HEK293 (cell line): ENCODE data around the gene SEM1.
A peak's percentile ranks its signal among the peaks of the same experiment; 100 is the strongest.
"Not testable (repeated sequence)": the region's sequence is repeated elsewhere in the genome, so short reads cannot be mapped to it uniquely, and the experiment has no call there.

Experiments used
- CTCF ChIA-PET: fragments of 350-600 bp; formaldehyde crosslinking; extraction: SDS; loops from one replicate; lab custom pipeline; 2021; ENCODE audit warnings: antibody characterized with exemption; lab: Yijun Ruan, JAX
- POLR2A ChIA-PET: fragments of 300-600 bp; formaldehyde crosslinking; extraction: SDS; loops from one replicate; lab custom pipeline; 2020; ENCODE audit warnings: antibody characterized with exemption, inconsistent platforms; lab: Yijun Ruan, JAX
- H3K27ac ChIP-seq: fragments of 200-500 bp; sonication (Bioruptor generic); 2 replicates; pipeline ENCODE4 v1.5.1; 2014; ENCODE audit warnings: low read depth, low read length, control low read depth, inconsistent platforms; ENCODE audit errors: extremely low read depth
- H3K36me3 ChIP-seq, 2 experiments: fragments of 200-500 bp in 1 of 2; sonication (Bioruptor generic) in 1 of 2; 1 replicate in 1 of 2; 2 replicates in 1 of 2; pipeline ENCODE4 v1.5.1; 2014 to 2017; ENCODE audit warnings: inconsistent platforms in 2 of 2, low read length in 2 of 2; ENCODE audit not compliant: control insufficient read depth in 2 of 2, insufficient read depth in 1 of 2
- H3K4me1 ChIP-seq: fragments of 200-500 bp; sonication (Bioruptor generic); 2 replicates; pipeline ENCODE4 v1.5.1; 2014; ENCODE audit warnings: mild to moderate bottlenecking, low read length, inconsistent platforms; ENCODE audit not compliant: control insufficient read depth, insufficient read depth
- H3K4me3 ChIP-seq: 2 replicates; pipeline ENCODE4 v1.5.1; 2011; ENCODE audit warnings: low read depth, mild to moderate bottlenecking, control low read depth, low read length, moderate library complexity
- H3K9me3 ChIP-seq: fragments of 200-500 bp; sonication (Bioruptor generic); 2 replicates; pipeline ENCODE4 v1.5.1; 2014; ENCODE audit warnings: low read depth, low read length, inconsistent platforms; ENCODE audit not compliant: control insufficient read depth, insufficient read depth
- ELK4 ChIP-seq: IDR thresholded peaks from 2 replicates; pipeline ENCODE4 v1.6.1; 2011; ENCODE audit warnings: mild to moderate bottlenecking, low read depth, low read length, borderline replicate concordance
- MEIS1 ChIP-seq: sonication (generic); formaldehyde crosslinking; IDR thresholded peaks from 2 replicates; pipeline ENCODE4 v1.8.1; 2022; ENCODE audit warnings: missing genetic modification reagents, mild to moderate bottlenecking, borderline replicate concordance
- PRDM4 ChIP-seq: fragments of 450-650 bp; formaldehyde crosslinking; IDR thresholded peaks from 2 replicates; pipeline ENCODE4 v1.5.1; 2017; ENCODE audit warnings: missing biosample characterization, missing genetic modification characterization
- ZBTB11 ChIP-seq: fragments of 450-650 bp; formaldehyde crosslinking; conservative IDR thresholded peaks from 2 replicates; pipeline ENCODE4 v1.5.1; 2016; ENCODE audit warnings: low read depth, missing biosample characterization, missing genetic modification characterization
- ZFP69B ChIP-seq: fragments of 450-650 bp; formaldehyde crosslinking; IDR thresholded peaks from 2 replicates; pipeline ENCODE4 v1.5.1; 2016; ENCODE audit warnings: missing biosample characterization, missing genetic modification characterization
- ZIC2 ChIP-seq: fragments of 450-650 bp; formaldehyde crosslinking; IDR thresholded peaks from 2 replicates; pipeline ENCODE4 v1.5.1; 2016; ENCODE audit warnings: missing biosample characterization, missing genetic modification characterization
- ZNF146 ChIP-seq: fragments of 450-650 bp; formaldehyde crosslinking; IDR thresholded peaks from 2 replicates; pipeline ENCODE4 v1.5.1; 2016; ENCODE audit warnings: missing biosample characterization, missing genetic modification characterization
- ZNF169 ChIP-seq: fragments of 450-650 bp; formaldehyde crosslinking; IDR thresholded peaks from 2 replicates; pipeline ENCODE4 v1.5.1; 2016; ENCODE audit warnings: missing biosample characterization, missing genetic modification characterization
- ZNF350 ChIP-seq: fragments of 450-650 bp; formaldehyde crosslinking; IDR thresholded peaks from 2 replicates; pipeline ENCODE4 v1.5.0; 2017; ENCODE audit warnings: missing biosample characterization, mild to moderate bottlenecking, missing genetic modification characterization
- ZNF488 ChIP-seq: fragments of 450-650 bp; formaldehyde crosslinking; IDR thresholded peaks from 2 replicates; pipeline ENCODE4 v1.5.1; 2016; ENCODE audit warnings: missing biosample characterization, missing genetic modification characterization
- ZNF544 ChIP-seq: fragments of 450-650 bp; formaldehyde crosslinking; IDR thresholded peaks from 2 replicates; pipeline ENCODE4 v1.5.0; 2017; ENCODE audit warnings: missing biosample characterization, missing genetic modification characterization
- ZNF580 ChIP-seq: fragments of 450-650 bp; formaldehyde crosslinking; IDR thresholded peaks from 2 replicates; pipeline ENCODE4 v1.5.1; 2016; ENCODE audit warnings: missing biosample characterization, missing genetic modification characterization
- ZNF596 ChIP-seq: fragments of 450-650 bp; IDR thresholded peaks from 2 replicates; pipeline ENCODE4 v1.5.0; 2018; ENCODE audit warnings: missing biosample characterization, mild to moderate bottlenecking, missing genetic modification characterization, moderate library complexity
- ZNF623 ChIP-seq: fragments of 450-650 bp; formaldehyde crosslinking; IDR thresholded peaks from 2 replicates; pipeline ENCODE4 v1.5.1; 2016; ENCODE audit warnings: missing biosample characterization, missing genetic modification characterization
- ZNF785 ChIP-seq: fragments of 450-650 bp; formaldehyde crosslinking; IDR thresholded peaks from 2 replicates; pipeline ENCODE4 v1.5.1; 2016; ENCODE audit warnings: missing biosample characterization, missing genetic modification characterization
- ZSCAN4 ChIP-seq: fragments of 450-650 bp; formaldehyde crosslinking; IDR thresholded peaks from 2 replicates; pipeline ENCODE4 v1.5.1; 2017; ENCODE audit warnings: missing biosample characterization, missing genetic modification characterization
- ZSCAN5A ChIP-seq: fragments of 450-650 bp; formaldehyde crosslinking; IDR thresholded peaks from 2 replicates; pipeline ENCODE4 v1.5.1; 2016; ENCODE audit warnings: missing biosample characterization, missing genetic modification characterization

Gene SEM1

GRCh38 chr7:96663457-96663856, 46.2 kb downstream of the SEM1 start:
- no peak overlapping the region for H3K27ac ChIP-seq
- peaks cover 0 to 3% of the 10 kb centered on the region in 2 experiments; a peak in 1 of 3 replicates for H3K36me3 ChIP-seq
- CTCF ChIA-PET, result no interaction called here
- TF ChIP-seq ZNF350, result no peak
- TF ChIP-seq ZNF169 (tag by site-specific recombination), result no peak
- no peak for TF ChIP-seq ZSCAN4 (tag by site-specific recombination)
- no peak for TF ChIP-seq ZNF488 (tag by site-specific recombination)
- TF ChIP-seq PRDM4 (tag by site-specific recombination), result no peak
- TF ChIP-seq ZFP69B (tag by site-specific recombination), result no peak
- no peak for TF ChIP-seq ZIC2 (tag by site-specific recombination)
- TF ChIP-seq ZNF544 (tag by site-specific recombination), result no peak
- no peak for TF ChIP-seq MEIS1
- TF ChIP-seq ELK4, result no peak
- no peak for TF ChIP-seq ZSCAN5A (tag by site-specific recombination)
- TF ChIP-seq ZNF623 (tag by site-specific recombination), result no peak
- TF ChIP-seq ZNF785, result no peak
- TF ChIP-seq ZNF596 (tag by site-specific recombination), result no peak
- no peak for TF ChIP-seq ZBTB11 (tag by site-specific recombination)
- TF ChIP-seq, all 188 proteins: peak for 0
- Histone ChIP-seq H3K4me3 (no peak overlapping the region), H3K4me1 (no peaks in the 10 kb centered on the region), H3K9me3 (no peaks in the 10 kb centered on the region)
- POLR2A ChIA-PET, result no interaction called here

- H3K9me3 ChIP-seq, H3K4me1 ChIP-seq, CTCF ChIA-PET, H3K27ac ChIP-seq, H3K4me3 ChIP-seq, POLR2A ChIA-PET: not testable (repeated sequence)
- TF ChIP-seq ZNF580 (tag by site-specific recombination) (peak; percentile 85), ZNF146 (tag by site-specific recombination) (peak; percentile 87)
- TF ChIP-seq, all 188 proteins: peak for 2; not testable (repeated sequence) for 186
- not testable (repeated sequence) for H3K36me3 ChIP-seq
Observed at GRCh38 chr7:96662151-96662550, 47.5 kb downstream of the SEM1 start.
